Measurements from ENCODE around the gene BTBD9. TPM values are rescaled to one million over a fixed set of nuclear protein-coding genes. Genes with fewer than 3 reads are reported as not detected.

Gene BTBD9
- total RNA-seq, 1 experiment from 2014 or later: 19.4 TPM

DNA sequence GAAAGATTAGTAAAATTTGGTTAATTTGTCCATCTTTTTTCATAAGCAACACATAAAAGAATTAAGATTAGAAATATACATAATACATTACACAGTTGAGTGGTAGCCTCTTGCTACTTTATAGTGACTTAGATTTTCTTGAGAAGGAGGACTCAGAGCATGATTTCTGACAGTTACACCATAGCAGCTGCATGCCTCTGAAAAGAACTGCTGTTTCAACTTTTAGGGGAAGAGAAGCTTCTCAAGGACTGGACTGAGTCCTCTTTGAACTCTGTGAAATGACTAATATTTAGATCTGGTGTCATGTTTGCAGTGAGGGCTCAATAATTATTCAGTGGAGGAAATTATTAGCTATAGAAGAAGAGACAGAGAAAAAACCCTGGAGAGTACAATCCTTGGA is 272.5 kb downstream of the BTBD9 start:
- Mint-ChIP-seq H3K27me3 (ENCODE audit: unreplicated experiment) (no peaks in the 10 kb centered on the region), H3K9me3 (ENCODE audit: low read depth, unreplicated experiment) (no peaks in the 10 kb centered on the region), H3K4me1 (ENCODE audit: low read depth, unreplicated experiment) (no peaks in the 10 kb centered on the region), H3K4me3 (ENCODE audit: low read depth, unreplicated experiment) (no peak overlapping the region), H3K36me3 (ENCODE audit: insufficient read depth, unreplicated experiment) (no peaks in the 10 kb centered on the region), H3K27ac (ENCODE audit: unreplicated experiment) (no peak overlapping the region)
- DNase-seq: no peak
- intact Hi-C loops (cut with micrococcal nuclease; ENCODE audit: unreplicated experiment): no loop called here
- CTCF ChIA-PET: interaction anchor here (0.6 to 0.8 kb wide), 2 partner anchors 24 to 366 kb away, joined by 3 to 5 read pairs; no protein-coding TSS in a partner anchor
- no TSS peak for BruUV-seq (replicated peaks)
- no peak for TF ChIP-seq CTCF (IDR thresholded peaks at IDR 0.05; ENCODE audit: unreplicated experiment)

GRCh38 chr6:38366234-38366633 is 273.5 kb downstream of the BTBD9 start:
- no peak for DNase-seq
- CTCF ChIA-PET: no interaction called here
- no TSS peak for BruUV-seq (replicated peaks)
- Mint-ChIP-seq H3K27ac (ENCODE audit: unreplicated experiment) (no peak overlapping the region), H3K27me3 (ENCODE audit: unreplicated experiment) (no peaks in the 10 kb centered on the region), H3K9me3 (ENCODE audit: low read depth, unreplicated experiment) (no peaks in the 10 kb centered on the region), H3K4me3 (ENCODE audit: low read depth, unreplicated experiment) (no peak overlapping the region), H3K36me3 (ENCODE audit: insufficient read depth, unreplicated experiment) (no peaks in the 10 kb centered on the region), H3K4me1 (ENCODE audit: low read depth, unreplicated experiment) (no peaks in the 10 kb centered on the region)
- intact Hi-C loops (cut with micrococcal nuclease; ENCODE audit: unreplicated experiment): no loop called here
- no peak for TF ChIP-seq CTCF (IDR thresholded peaks at IDR 0.05; ENCODE audit: unreplicated experiment)

DNA sequence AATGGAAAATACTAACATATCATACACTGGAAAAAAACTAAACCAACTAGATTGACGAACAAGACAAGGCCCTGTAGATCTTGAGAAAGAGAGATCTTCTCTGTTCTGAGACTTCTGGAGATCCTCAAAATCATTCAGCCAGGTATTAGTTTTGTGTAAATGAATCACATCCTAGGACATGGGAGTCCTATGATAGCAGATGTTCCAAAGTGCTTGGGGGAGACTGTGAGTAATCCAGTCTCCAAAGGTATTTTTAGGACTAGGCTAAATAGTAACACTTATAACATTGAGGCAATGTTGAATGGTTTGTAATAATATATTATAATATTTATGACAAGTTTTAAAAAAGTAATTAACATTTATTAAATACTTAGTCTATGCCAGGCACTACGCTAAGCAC is 275.0 kb downstream of the BTBD9 start:
- Mint-ChIP-seq H3K27me3 (ENCODE audit: unreplicated experiment) (no peaks in the 10 kb centered on the region), H3K27ac (ENCODE audit: unreplicated experiment) (no peak overlapping the region), H3K4me1 (ENCODE audit: low read depth, unreplicated experiment) (no peaks in the 10 kb centered on the region), H3K4me3 (ENCODE audit: low read depth, unreplicated experiment) (no peak overlapping the region), H3K36me3 (ENCODE audit: insufficient read depth, unreplicated experiment) (no peaks in the 10 kb centered on the region), H3K9me3 (ENCODE audit: low read depth, unreplicated experiment) (no peaks in the 10 kb centered on the region)
- CTCF ChIA-PET: no interaction called here
- DNase-seq: no peak
- no peak for TF ChIP-seq CTCF (IDR thresholded peaks at IDR 0.05; ENCODE audit: unreplicated experiment)
- intact Hi-C loops (cut with micrococcal nuclease; ENCODE audit: unreplicated experiment): no loop called here
- BruUV-seq (replicated peaks): no TSS peak

GRCh38 chr6:38364127-38364526 is 275.6 kb downstream of the BTBD9 start:
- Mint-ChIP-seq H3K9me3 (ENCODE audit: low read depth, unreplicated experiment) (no peaks in the 10 kb centered on the region), H3K27me3 (ENCODE audit: unreplicated experiment) (no peaks in the 10 kb centered on the region), H3K4me3 (ENCODE audit: low read depth, unreplicated experiment) (no peak overlapping the region), H3K27ac (ENCODE audit: unreplicated experiment) (no peak overlapping the region), H3K4me1 (ENCODE audit: low read depth, unreplicated experiment) (no peaks in the 10 kb centered on the region), H3K36me3 (ENCODE audit: insufficient read depth, unreplicated experiment) (no peaks in the 10 kb centered on the region)
- CTCF ChIA-PET: interaction anchor here (0.5 kb wide), 1 partner anchor 314 kb away, joined by 3 read pairs; no protein-coding TSS in a partner anchor
- BruUV-seq (replicated peaks): no TSS peak
- intact Hi-C loops (cut with micrococcal nuclease; ENCODE audit: unreplicated experiment): no loop called here
- no peak for TF ChIP-seq CTCF (IDR thresholded peaks at IDR 0.05; ENCODE audit: unreplicated experiment)
- DNase-seq: no peak

All from Calu3 (cell line).